ENCODE data around the gene CD6.

The CD6 gene

DNA sequence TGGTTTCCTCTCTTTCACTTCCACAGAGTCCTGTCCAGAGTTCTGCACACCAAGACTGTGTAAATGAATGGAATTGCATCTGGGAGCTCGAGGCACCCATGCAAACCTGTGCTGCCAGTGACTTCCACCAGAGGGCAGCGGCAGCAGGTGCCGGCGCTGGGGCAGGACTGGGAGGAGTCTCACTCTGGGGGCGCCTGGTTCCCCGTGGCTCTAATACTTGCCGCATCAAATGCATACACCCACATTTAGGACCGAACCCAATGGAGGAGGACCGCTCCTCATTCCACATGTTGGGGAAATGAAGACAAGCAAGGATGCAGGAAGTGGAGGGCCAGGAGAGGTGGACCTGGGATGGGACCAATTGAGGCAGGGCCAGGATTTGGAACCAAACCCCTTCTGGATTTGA is 1.1 kb upstream of the CD6 start:
- TF ChIP-seq, protein P1, sequence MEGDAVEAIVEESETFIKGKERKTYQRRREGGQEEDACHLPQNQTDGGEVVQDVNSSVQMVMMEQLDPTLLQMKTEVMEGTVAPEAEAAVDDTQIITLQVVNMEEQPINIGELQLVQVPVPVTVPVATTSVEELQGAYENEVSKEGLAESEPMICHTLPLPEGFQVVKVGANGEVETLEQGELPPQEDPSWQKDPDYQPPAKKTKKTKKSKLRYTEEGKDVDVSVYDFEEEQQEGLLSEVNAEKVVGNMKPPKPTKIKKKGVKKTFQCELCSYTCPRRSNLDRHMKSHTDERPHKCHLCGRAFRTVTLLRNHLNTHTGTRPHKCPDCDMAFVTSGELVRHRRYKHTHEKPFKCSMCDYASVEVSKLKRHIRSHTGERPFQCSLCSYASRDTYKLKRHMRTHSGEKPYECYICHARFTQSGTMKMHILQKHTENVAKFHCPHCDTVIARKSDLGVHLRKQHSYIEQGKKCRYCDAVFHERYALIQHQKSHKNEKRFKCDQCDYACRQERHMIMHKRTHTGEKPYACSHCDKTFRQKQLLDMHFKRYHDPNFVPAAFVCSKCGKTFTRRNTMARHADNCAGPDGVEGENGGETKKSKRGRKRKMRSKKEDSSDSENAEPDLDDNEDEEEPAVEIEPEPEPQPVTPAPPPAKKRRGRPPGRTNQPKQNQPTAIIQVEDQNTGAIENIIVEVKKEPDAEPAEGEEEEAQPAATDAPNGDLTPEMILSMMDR (IDR thresholded peaks at IDR 0.05) = peak; percentile 94

DNA sequence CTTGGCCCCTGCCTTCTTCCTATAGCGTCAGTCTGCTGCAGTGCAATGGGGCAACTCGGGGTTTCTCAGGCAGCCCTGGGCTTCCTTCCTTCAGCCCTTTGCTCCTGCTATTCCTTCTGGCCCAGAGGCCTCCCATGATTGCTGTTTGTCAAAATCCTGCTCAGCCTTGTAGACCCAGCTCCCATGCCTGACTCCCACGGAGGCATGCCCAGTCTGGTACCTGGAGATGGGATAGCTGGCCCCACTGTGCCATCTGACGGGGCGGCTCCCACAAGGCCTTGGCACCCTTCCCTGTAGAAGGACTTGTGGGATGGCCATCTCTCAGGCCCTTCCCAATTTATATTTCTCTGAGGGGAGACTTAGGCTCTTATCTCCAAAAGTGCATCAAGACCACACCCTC is 590 bp upstream of the CD6 start:
- TF ChIP-seq, protein P1 (IDR thresholded peaks at IDR 0.05) = no peak

DNA sequence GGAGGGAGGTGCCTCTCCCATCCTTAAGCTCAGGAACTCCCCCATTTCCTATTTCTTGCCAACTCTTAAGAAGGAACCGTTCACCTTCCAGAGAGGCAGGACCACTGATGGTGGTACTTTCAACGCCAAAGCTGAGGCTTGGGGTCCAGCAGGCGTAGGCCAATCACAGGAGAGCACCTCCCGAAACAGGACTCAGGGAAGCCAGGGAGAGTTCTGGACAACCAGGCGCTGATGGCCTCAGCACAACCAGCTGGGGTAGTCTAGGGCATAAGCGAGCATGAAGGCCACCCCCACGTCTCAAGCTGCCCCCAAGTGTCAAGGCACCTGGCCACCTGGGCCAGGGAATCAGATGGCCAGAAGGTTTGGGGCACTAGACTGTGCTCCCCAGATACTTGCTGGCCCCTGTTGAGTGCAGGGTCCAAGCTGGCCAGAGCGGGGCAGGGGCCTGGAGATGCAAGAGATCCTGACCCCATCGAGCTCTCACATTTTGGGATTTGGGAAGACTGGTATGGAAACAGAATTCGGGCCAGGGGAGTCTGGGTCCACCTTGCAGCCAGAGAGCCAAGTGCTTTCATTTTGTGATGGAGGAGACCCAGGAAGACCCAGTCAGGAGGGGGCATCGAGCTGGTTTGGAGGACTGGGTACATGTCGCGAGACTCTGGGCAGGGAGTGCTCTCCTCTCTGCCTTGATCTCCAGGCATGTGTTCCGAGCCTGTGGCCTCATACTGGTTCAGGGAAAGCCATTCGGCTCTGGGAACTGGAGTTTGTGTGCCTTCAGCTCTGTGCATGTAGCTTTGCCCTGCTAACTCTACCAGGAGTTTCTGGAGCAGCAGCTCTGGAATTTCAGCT is 926 bp downstream of the CD6 start:
- TF ChIP-seq, protein P1 (IDR thresholded peaks at IDR 0.05) = no peak

DNA sequence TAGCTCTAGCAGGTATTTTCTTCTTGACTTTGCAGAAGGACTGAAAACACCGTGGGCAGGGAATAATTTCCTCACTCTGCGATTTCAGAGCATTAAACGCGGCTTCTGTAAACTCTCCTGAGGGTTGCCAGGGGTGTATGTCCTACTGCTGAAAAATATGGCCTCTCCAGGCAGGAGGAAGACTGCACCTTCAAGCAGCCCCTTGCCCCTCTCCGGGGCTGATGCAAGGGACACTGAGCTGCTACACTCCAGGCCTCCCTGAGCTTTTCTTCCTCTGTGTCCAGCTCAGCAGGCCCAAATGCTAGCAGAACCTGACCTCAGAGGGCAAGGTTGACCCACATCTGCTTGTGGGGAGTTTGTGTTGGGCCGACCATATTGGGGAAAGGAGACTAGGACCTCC is 2.2 kb downstream of the CD6 start:
- TF ChIP-seq, protein P1 (IDR thresholded peaks at IDR 0.05) = no peak

DNA sequence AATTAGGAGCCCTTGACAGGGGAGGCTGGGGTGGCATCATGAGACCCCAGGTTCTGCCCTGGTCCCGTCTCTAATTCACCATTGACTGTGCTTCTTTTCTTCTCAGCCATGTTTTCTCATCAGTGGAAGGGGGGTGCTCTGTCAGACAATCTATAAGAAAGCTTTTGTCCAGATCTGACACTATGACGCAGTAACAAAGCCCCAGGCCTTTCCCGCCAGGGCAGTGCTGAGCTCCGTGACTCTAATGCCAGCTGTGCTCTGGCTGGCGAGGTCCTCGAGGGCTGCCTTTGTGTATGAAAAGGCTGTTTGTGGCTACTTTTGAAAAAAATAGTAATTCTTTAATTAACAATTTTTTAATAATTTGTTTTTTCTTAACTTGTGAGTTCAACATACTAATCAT is 3.2 kb downstream of the CD6 start:
- TF ChIP-seq, protein P1 (IDR thresholded peaks at IDR 0.05) = no peak

DNA sequence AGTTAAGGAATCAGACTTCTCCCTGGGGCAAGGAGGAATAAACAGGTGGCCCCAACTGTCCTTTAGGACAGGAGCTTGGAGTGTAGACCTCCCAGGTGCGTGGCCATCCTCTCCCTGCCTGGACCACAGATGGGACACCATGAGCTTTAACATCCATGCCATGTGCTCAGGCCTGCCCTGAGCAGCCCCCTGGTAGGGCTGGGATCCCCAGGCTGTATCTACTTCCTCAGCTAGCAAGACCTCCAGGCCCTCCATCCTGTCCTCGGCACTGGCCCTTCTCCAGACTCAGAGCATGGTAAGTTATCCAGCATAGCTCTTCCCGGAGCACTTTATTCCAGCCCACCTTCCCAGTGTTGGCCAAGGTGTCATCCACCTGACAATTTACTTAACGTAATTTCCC is 5.7 kb downstream of the CD6 start:
- TF ChIP-seq, protein P1 (IDR thresholded peaks at IDR 0.05) = no peak

DNA sequence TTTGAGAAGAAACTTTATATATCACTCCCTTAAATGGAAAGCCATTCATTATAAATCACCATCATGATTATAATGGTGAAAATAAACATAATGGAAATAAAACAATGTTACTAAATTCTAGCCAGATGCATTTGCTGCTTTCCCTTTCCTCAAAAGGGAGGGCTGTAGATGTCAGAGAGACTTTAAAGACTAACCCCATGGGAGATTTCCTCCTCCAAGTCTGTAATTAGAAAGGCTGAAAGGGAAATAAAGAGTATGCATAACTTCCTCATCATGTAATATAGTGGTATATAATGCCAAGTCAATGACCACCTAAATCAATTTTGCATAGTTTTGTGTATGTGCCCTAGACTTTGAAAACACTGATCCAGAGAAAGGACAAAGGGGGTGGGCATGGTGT is 6.4 kb downstream of the CD6 start:
- TF ChIP-seq, protein P1 (IDR thresholded peaks at IDR 0.05) = no peak

Measured in LNCAP (cell line).